Pancreas (tissue), 10 donors: ENCODE data around the gene GRHPR. TPM values are rescaled to one million over a fixed set of nuclear protein-coding genes. Genes with fewer than 3 reads are reported as not detected.
A peak's percentile ranks its signal among the peaks of the same experiment; 100 is the strongest.
"Not testable (repeated sequence)": the region's sequence is repeated elsewhere in the genome, so short reads cannot be mapped to it uniquely, and the experiment has no call there.

Experiments used
- ATAC-seq, 4 donors: fragments of 200-7000 bp; cut with Tn5 transposase; one replicate each; pipeline versions ENCODE4 v1.8.0 to v1.9.1; 2020; ENCODE audit warnings: mild to moderate bottlenecking in 4 of 4, moderate library complexity in 4 of 4
- DNase-seq, 6 donors: peaks; one replicate each; pipeline ENCODE4 v3.0.0-alpha.2; 2020
- FAIRE-seq: peaks from 2 replicates; lab custom pipeline; 2012; peaks lifted over from hg19 to GRCh38; lab: Jason Lieb, UNC
- H3K27ac ChIP-seq, 4 donors: fragments of 200-600 bp; sonication (generic); 1 replicate in 3 of 4; 2 replicates in 1 of 4; pipeline versions ENCODE4 v1.5.0 to v1.8.0; 2020
- H3K27me3 ChIP-seq, 4 donors: fragments of 200-600 bp; one replicate each; pipeline ENCODE4 v1.8.0; 2021
- H3K36me3 ChIP-seq, 3 donors: fragments of 200-600 bp; sonication (generic) in 1 of 3; one replicate each; pipeline versions ENCODE4 v1.5.0 to v1.8.0; 2020 to 2021
- H3K4me1 ChIP-seq, 3 donors: fragments of 200-600 bp; one replicate each; pipeline ENCODE4 v1.8.0; 2021
- H3K4me3 ChIP-seq, 4 donors: fragments of 200-600 bp; sonication (generic) in 2 of 4; one replicate each; pipeline versions ENCODE4 v1.5.0 to v1.8.0; 2020 to 2021
- H3K9me3 ChIP-seq, 4 donors: fragments of 200-600 bp; one replicate each; pipeline ENCODE4 v1.8.0; 2021
- CTCF ChIP-seq, 4 donors: fragments of 200-600 bp; sonication (generic) in 3 of 4; IDR thresholded peaks; one replicate each; pipeline versions ENCODE4 v1.5.0 to v1.8.0; 2021; ENCODE audit warnings: antibody characterized with exemption in 4 of 4
- WGBS, 2 donors: extraction: QIAGEN DNeasy Blood & Tissue Kit; methylation state at CpG; one replicate each; pipeline ENCODE4 v1.1.7; 2013; 5-methylcytosine and 5-hydroxymethylcytosine counted together
- intact Hi-C, 3 donors: fragments of 100-400 bp; cut with DNase I; formaldehyde crosslinking; loops; one replicate each; pipeline versions ENCODE4 v1.11.1 to v1.14.2; 2022
- polyA plus RNA-seq, 2 donors: library from polyadenylated mRNA; stranded (reverse); fragments of 200-250 nt; gene quantifications; one replicate each; pipeline ENCODE4 v1.2.3, GENCODE V29; 2013
- total RNA-seq, 6 donors: library from RNA; stranded (reverse); fragmentation: NEBNext Ultra II Directional in 4 of 6; extraction: Animal tissue kit (Norgen Biotek cat#: 25700) in 4 of 6; gene quantifications; one replicate each; pipeline versions ENCODE4 v1.2.1 to v1.2.4, GENCODE V29; 2021 to 2023
- donor health status: healthy with polysubstance abuse.
- donor health status: DM: no; HTN: no; CAD: no; lungs with moderate emphysema.
- donor health status: DM: no; HTN: no; CAD: no.
- donor health status: control.
- donor health status: control.
- donor health status: Bipolar disorder and iron deficiency.
- donor health status: DM: yes; HTN: yes; CAD: no.
- donor health status: DM: no; HTN: no; CAD: no.
- donor health status: DM: no; HTN: no; CAD: no.
- donor health status: DM: yes; HTN: yes; CAD: no.

GRHPR gene
- total and polyA plus RNA-seq, 8 donors: 30.2 to 54.3 (median 43.3) TPM

DNA sequence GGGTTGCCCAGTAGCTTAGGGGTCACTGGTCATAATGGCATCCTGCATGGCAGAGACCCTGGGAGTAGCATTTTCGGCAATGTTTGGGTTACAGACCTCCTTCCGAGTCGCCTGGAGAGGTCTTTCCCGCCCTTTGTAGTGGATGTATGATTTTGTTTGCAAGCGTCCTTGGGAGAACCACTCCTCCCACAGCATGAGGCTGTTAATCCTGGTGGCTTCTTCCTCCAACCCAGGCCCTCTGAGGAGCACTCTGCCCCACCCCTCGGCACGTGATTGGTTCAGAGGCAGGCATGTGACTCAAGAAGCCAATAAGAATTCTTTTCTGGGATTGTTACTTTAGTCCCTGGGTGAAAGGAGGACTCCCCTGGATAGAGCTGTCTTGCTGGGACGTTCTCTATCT lies 30.2 kb upstream of the GRHPR start:
- no peak for ATAC-seq
- H3K4me1 ChIP-seq: no peaks in the 10 kb centered on the region
- WGBS, 2 donors: 83 to 91% methylated on average over 8 of the region's 8 CpGs
- H3K27me3 ChIP-seq: no peaks in the 10 kb centered on the region
- no peak for FAIRE-seq
- no peak for DNase-seq
- no peak overlapping the region for H3K4me3 ChIP-seq
- H3K27ac ChIP-seq: no peak overlapping the region
- intact Hi-C loops: no loop called here
- no peak for TF ChIP-seq CTCF (IDR thresholded peaks at IDR 0.05)
- H3K36me3 ChIP-seq: no peaks in the 10 kb centered on the region
- H3K9me3 ChIP-seq: no peaks in the 10 kb centered on the region

GRCh38 chr9:37395229-37395628 lies 27.3 kb upstream of the GRHPR start:
- Histone ChIP-seq H3K4me3 (no peak overlapping the region), H3K27me3 (no peaks in the 10 kb centered on the region), H3K4me1 (peaks cover 0 to 10% (median 0%) of the 10 kb centered on the region in 3 donors), H3K9me3 (no peaks in the 10 kb centered on the region), H3K27ac (peak overlapping the region in 2 of 4 donors; percentile 20 to 55), H3K36me3 (no peaks in the 10 kb centered on the region)
- FAIRE-seq (no peak), DNase-seq (peak in 3 of 6 donors; percentile 54 to 59 (median 56)), ATAC-seq (peak; percentile 61 to 77 (median 75))
- TF ChIP-seq CTCF (IDR thresholded peaks at IDR 0.05): no peak
- 7 to 18% methylated on average over 12 of the region's 12 CpGs for WGBS, 2 donors
- intact Hi-C loops: no loop called here

GRCh38 chr9:37395663-37396062 lies 26.8 kb upstream of the GRHPR start:
- Histone ChIP-seq H3K4me1 (peaks cover 0 to 14% (median 0%) of the 10 kb centered on the region in 3 donors), H3K27ac (peak overlapping the region in 2 of 4 donors; percentile 20 to 55), H3K9me3 (no peaks in the 10 kb centered on the region), H3K36me3 (no peaks in the 10 kb centered on the region), H3K27me3 (no peaks in the 10 kb centered on the region), H3K4me3 (no peak overlapping the region)
- 13 to 22% methylated on average over 8 of the region's 8 CpGs for WGBS, 2 donors
- no peak for TF ChIP-seq CTCF (IDR thresholded peaks at IDR 0.05)
- peak; percentile 53 to 61 (median 56) for ATAC-seq
- no peak for FAIRE-seq
- intact Hi-C loops: no loop called here
- no peak for DNase-seq

DNA sequence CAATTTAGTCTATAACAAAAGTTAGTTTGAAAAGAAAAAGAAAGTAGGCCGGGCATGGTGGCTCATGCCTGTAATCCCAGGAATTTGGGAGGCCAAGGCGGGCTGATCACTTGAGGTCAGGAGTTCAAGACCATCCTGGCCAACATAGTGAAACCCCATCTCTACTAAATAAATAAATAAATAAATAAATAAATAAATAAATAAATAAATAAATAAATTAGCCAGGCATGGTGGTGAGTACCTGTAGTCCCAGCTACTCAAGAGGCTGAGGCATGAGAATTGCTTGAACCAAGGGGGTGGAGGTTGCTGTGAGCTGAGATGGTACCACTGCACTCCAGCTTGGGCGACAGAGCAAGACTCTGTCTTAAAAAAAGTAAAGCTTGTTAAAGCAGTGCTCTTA lies 24.5 kb upstream of the GRHPR start:
- WGBS, 2 donors: 95 to 97% methylated on average over 3 of the region's 3 CpGs
- H3K9me3 ChIP-seq, intact Hi-C loops, ATAC-seq, H3K27ac ChIP-seq, FAIRE-seq, H3K36me3 ChIP-seq, DNase-seq, H3K4me3 ChIP-seq, H3K27me3 ChIP-seq: not testable (repeated sequence)
- peaks cover 0 to 24% (median 0%) of the 10 kb centered on the region in 3 donors for H3K4me1 ChIP-seq

DNA sequence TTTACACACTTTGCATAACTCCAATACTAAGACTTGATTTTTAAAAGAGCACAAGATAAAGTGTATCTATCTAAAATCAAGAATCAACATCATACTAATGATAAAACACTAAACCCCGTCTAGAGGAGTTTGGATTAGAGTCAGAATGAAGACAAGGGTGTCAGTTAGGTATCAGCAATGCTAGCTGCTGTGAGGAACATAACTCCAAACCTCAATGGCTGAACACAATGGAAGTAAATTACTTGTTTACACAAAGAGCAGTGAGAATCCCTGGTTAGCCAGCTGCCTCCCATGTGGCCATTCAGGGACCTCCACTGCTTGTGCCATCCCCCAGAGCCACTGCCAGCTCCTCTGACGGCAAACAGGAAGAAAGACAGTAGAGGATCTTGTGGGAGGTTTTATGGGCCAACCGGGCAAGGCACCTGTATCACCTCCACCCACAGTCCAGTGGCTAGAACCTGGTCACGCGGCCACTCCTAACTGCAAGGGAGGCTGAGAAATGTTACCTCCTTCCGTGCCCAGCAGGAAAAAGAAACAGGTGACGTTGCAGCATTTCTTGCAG lies 24.0 kb upstream of the GRHPR start:
- no peak overlapping the region for H3K4me3 ChIP-seq
- intact Hi-C loops: no loop called here
- peaks cover 0 to 27% (median 0%) of the 10 kb centered on the region in 3 donors for H3K4me1 ChIP-seq
- H3K36me3 ChIP-seq: no peaks in the 10 kb centered on the region
- H3K27me3 ChIP-seq: no peaks in the 10 kb centered on the region
- H3K9me3 ChIP-seq: no peaks in the 10 kb centered on the region
- 77 to 84% methylated on average over 7 of the region's 7 CpGs for WGBS, 2 donors
- FAIRE-seq (no peak), ATAC-seq (no peak), DNase-seq (no peak)
- TF ChIP-seq CTCF (IDR thresholded peaks at IDR 0.05): no peak
- H3K27ac ChIP-seq: no peak overlapping the region
